Effector CD8-positive, alpha-beta T cell (primary cell): Measurements from ENCODE around the gene CBX2.
"Not testable (repeated sequence)": the region's sequence is repeated elsewhere in the genome, so short reads cannot be mapped to it uniquely, and the experiment has no call there.

Experiments
- DNase-seq: peaks from one replicate; lab custom pipeline; 2025; lab: John Stamatoyannopoulos, UW

Gene CBX2

GRCh38 chr17:79742951-79743476, 34.9 kb upstream of the CBX2 start:
- no peak for DNase-seq

GRCh38 chr17:79743614-79744013, 34.3 kb upstream of the CBX2 start:
- DNase-seq, result no peak

DNA sequence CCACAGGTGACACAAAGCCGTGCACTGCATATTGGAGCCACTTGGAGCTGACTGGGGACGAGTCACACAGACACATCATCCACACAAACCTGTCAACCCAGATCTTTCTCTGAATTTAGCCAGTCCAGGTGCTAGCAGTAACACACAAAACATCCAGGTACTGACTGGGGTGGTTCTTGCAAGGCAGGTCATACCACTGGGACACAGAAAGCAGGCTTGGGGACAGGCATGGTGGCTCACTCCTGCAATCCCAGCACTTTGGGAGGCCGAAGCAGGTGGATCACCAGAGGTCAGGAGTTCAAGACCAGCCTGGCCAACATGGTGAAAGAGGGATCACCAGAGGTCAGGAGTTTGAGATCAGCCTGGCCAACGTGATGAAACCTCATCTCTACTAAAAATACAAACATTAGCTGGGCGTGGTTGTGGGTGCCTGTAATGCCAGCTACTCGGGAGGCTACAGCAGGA, 32.3 kb upstream of the CBX2 start:
- DNase-seq, result no peak

DNA sequence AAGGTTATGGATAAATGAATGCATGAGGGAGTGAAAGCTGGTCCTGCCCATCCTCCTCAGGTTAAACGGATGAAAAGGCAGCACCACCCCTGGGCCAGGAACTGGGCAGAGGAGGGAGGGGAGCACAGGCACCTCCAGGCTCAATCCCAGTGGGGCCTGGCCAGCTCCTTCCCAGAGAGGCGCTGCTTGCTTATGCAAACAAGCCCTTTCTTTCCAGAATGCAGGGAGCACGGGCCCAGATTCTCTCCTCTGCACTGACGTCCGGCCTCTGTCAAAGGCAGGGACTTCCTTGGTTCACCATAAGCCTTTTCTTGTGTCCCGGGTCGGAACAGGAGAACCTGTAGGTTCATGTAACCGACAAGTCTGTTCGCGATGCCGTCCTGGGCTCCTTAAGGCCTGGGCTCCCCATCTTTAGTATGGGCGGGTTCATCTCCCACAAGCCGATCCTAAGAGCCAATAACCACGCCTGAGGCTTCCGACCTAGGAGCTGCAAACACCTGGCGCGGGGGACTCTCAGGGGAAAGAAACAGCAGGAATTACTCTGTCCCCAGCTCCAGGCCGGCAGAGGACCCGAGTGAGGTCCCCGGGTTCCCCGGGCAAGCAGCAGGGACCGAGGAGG, 30.9 kb upstream of the CBX2 start:
- DNase-seq, result no peak

DNA sequence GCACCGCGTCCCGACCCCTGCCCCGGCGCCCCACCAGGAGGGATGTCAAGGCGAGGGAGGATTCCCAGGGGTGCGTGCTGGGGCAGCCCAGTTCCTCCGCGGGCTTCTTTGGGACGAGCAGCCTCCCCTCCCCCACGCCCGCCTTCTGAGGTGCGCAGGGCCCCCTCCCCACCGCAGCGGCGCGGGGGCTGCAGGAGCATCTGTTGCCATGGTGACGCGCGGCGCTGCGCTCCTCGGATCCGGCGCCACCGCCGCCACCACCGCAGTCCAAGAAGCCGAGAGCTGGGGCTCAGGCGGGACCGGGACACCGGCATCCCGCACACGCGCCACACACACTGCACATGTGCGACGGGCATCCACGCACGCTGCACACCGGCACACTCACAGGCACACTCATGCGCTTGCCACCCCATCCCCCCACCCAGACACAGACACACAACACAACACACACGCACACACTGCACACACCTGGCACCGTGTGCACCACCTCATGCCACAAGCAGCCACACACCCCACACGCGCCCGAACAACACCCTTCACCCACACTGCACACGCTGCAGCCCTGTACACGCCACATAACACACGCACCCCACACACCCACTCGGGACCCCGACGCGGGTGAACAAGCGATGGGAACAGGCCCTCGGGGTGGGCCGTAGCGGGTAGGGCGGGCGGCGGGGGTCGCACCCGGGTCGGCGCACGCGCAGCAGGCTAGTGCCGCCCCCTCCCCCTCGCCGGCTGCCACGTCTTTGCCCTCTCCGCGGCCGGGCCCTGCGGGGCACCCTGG, 30.2 kb upstream of the CBX2 start:
- no peak for DNase-seq

GRCh38 chr17:79748295-79749099, 29.5 kb upstream of the CBX2 start:
- DNase-seq, result no peak

GRCh38 chr17:79749156-79749815, 28.7 kb upstream of the CBX2 start:
- DNase-seq, result no peak

GRCh38 chr17:79749958-79750357, 28.0 kb upstream of the CBX2 start:
- DNase-seq, result no peak

GRCh38 chr17:79750650-79751545, 27.1 kb upstream of the CBX2 start:
- no peak for DNase-seq

GRCh38 chr17:79752175-79752574, 25.8 kb upstream of the CBX2 start:
- DNase-seq, result no peak

- DNase-seq, result no peak
Observed at GRCh38 chr17:79754370-79754769, 23.6 kb upstream of the CBX2 start.

GRCh38 chr17:79754903-79755302, 23.0 kb upstream of the CBX2 start:
- DNase-seq, result not testable (repeated sequence)

DNA sequence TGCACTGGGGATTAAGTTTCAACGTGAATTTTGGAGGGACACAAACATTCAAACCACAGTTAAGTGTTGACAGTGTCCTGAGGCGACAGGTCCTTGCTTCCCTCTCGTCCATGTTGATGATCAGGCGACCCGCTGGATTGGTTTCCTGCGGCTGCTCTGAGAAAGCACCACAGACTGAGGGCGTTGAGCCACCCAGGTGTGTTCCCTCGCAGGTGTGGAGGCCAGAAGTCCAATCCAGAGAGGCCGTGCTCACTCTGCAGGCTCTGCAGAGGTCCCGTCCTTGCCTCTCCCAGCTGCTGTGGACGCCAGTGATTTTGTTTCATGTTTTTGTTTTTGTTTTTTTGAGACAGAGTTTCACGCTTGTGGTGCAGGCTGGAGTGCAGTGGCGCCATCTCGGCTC, 22.4 kb upstream of the CBX2 start:
- no peak for DNase-seq

- DNase-seq, result no peak
Observed at GRCh38 chr17:79757140-79757745, 20.7 kb upstream of the CBX2 start.

DNA sequence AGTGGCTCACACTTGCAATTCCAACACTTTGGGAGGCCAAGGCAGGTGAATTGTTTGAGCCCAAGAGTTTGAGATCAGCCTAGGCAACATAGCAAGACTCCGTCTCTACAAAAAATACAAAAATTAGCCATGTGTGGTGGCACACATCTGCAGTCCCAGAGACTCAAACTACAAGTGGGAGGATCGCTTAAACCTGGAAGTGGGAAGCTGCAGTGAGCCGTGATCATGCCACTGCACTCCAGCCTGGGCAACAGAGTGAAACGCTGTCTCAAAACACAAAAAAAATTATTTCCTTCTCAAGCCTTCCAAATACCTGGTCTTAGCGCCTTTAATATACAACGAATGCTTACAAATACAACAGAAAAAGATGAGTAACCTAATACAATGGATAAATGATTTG, 19.7 kb upstream of the CBX2 start:
- DNase-seq, result no peak

- DNase-seq, result no peak
Observed at GRCh38 chr17:79760197-79760906, 17.6 kb upstream of the CBX2 start.

DNA sequence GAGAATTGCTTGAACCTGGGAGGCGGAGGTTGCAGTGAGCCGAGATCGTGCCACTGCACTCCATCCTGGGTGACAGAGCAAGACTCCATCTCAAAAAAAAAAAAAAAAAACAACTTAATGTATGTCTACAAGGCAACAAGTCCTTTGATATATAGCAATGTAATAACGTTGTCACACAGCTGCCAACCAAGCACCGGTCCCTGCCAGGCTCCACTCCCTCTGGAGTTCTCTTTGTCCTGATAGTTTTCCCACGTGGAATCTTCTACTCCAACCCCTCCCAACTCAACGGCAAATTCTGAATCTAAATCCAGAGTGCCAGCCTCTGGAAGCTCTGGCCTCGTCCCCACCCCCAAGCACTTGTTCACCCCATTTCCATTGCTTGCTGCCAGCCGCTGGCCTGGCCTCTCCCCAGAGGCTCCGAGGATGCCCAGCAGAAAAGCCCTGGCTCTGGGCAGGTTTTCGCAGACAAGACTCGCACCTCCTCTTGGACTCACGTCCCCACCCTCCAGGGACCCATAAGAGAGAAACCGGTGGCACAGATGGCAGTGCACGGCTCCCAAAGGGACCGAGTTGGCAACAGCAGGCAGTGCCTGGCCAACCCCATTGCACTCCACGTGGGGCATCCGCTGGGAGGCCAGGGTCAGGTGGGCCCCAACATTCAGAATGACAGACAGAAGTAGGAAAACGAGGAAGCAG, 15.9 kb upstream of the CBX2 start:
- no peak for DNase-seq

GRCh38 chr17:79765708-79766107, 12.2 kb upstream of the CBX2 start:
- no peak for DNase-seq
